Fibroblast of mammary gland (primary cell): Measurements from ENCODE around the gene FARS2.

ENCODE experiments used
- DNase-seq: peaks from one replicate; pipeline ENCODE4 v3.0.0-alpha.2; 2010; ENCODE audit warnings: low read depth
- H3K4me3 ChIP-seq: 2 replicates; pipeline ENCODE4 v1.5.1; 2011; ENCODE audit warnings: low read depth, mild to moderate bottlenecking, low read length, moderate library complexity; ENCODE audit not compliant: control insufficient read depth
- TF ChIP-seq, protein P1 (sequence below): conservative IDR thresholded peaks from 2 replicates; pipeline ENCODE4 v1.5.1; 2011; ENCODE audit warnings: low read depth, low read length, inconsistent platforms; ENCODE audit not compliant: control insufficient read depth, insufficient read depth

Gene FARS2

DNA sequence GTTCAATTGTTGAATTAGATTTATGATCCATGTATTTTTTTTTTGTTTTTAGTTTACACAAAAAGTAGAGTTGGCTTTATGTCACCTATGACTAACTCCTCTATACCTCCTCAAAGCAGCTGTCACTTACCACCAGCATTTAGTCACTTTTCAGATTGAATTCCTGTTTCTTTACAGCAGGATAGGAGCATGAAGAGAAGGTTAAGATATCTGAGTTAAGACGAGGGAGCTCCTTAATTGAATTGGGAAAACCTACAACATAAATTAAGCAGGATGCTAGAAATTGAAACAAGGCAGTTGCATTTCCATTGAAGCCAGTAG, 237.2 kb downstream of the FARS2 start:
- TF ChIP-seq, protein P1, sequence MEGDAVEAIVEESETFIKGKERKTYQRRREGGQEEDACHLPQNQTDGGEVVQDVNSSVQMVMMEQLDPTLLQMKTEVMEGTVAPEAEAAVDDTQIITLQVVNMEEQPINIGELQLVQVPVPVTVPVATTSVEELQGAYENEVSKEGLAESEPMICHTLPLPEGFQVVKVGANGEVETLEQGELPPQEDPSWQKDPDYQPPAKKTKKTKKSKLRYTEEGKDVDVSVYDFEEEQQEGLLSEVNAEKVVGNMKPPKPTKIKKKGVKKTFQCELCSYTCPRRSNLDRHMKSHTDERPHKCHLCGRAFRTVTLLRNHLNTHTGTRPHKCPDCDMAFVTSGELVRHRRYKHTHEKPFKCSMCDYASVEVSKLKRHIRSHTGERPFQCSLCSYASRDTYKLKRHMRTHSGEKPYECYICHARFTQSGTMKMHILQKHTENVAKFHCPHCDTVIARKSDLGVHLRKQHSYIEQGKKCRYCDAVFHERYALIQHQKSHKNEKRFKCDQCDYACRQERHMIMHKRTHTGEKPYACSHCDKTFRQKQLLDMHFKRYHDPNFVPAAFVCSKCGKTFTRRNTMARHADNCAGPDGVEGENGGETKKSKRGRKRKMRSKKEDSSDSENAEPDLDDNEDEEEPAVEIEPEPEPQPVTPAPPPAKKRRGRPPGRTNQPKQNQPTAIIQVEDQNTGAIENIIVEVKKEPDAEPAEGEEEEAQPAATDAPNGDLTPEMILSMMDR = no peak
- DNase-seq = no peak
- peak overlapping the region; percentile 25 for H3K4me3 ChIP-seq

DNA sequence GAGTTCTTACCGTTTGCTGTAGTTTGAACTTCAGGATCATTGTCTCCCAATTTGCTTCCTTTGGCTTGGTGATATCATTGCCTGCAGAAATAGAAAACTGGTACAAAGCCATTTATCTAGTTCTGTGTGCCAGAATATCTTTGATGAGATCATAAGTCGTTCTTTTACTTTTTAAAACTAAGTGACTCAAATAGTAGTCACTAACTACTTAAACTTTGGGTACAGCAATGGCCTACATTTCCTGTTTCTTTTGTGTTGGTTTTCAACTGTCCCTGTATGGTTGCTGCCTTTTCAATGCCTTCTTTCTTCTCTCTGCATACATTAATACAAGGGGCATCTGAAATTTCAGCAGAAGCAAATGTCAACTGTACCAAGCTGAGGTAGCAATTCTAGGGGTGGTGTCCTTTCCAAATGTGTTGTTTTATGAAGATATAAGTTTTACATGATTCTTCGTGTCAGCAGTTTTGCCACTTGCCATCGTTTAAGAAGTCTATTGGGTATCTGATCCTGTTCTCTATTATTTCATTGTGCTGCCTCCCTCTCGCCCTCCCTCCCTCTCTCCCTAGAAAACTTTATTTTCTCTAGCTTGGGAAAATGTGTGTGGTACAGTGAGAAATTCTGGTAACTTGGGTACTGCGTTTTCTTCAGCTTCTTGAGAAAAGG, 238.5 kb downstream of the FARS2 start:
- H3K4me3 ChIP-seq = no peak overlapping the region
- TF ChIP-seq, protein P1 = no peak
- DNase-seq = peak; percentile 87

GRCh38 chr6:5501837-5502236, 240.5 kb downstream of the FARS2 start:
- no peak for DNase-seq
- TF ChIP-seq, protein P1 = no peak
- H3K4me3 ChIP-seq = no peak overlapping the region

GRCh38 chr6:5504078-5504477, 242.8 kb downstream of the FARS2 start:
- no peak overlapping the region for H3K4me3 ChIP-seq
- TF ChIP-seq, protein P1 = no peak
- no peak for DNase-seq

- TF ChIP-seq, protein P1 = no peak
- H3K4me3 ChIP-seq = no peak overlapping the region
- DNase-seq = no peak
Observed at GRCh38 chr6:5506149-5506548, 244.8 kb downstream of the FARS2 start.

GRCh38 chr6:5506597-5506996, 245.3 kb downstream of the FARS2 start:
- DNase-seq = no peak
- TF ChIP-seq, protein P1 = no peak
- H3K4me3 ChIP-seq = no peak overlapping the region
